VCaP (cell line): Measurements from ENCODE around the gene RPSA.
A peak's percentile ranks its signal among the peaks of the same experiment; 100 is the strongest.

ENCODE experiments used
- H3K27ac ChIP-seq: fragments of 450-650 bp; 2 replicates; pipeline ENCODE4 v1.5.1; 2017
- CTCF ChIP-seq: fragments of 450-650 bp; conservative IDR thresholded peaks from 2 replicates; pipeline ENCODE4 v1.5.1; 2017; ENCODE audit warnings: mild to moderate bottlenecking, moderate library complexity

RPSA gene

DNA sequence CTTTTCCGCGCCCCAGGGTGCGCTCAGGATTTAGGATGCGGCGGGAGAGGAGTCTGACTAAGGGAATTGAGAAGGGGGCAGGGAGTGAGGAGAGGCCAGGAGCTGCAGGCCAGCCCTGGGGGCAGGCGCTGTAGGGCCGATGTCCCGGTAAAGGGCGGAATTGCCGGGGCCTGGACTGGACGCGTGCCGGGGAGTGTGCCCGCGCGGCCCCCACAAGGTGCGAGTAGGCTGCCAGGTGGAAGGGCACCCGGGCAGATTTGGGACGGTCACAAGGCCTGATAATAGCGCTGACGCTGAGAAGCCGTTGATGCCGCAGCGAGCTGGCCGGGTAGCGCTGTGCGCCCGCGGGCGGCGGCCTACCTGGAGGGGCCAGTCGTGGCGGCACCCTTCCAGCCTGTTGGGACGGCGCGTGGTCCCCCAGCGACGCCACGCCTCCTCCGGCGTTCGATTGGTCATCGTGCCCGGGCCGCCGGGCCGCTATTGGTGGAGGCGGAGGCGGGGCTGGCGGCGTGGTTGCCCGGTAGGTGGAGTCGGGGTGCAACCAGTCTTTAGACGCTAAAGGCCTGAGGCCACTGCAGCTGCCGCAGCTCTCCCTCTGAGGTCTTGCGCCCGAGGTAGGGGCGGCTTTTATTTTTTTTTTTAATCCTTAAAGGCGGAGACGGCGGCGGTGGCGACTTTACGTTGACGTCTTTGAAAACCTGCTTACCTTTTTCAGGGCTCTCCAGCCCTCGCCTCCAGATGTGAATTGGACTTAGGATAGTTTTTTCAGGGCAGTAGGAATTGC is 22.4 kb upstream of the RPSA start:
- TF ChIP-seq CTCF, result no peak
- H3K27ac ChIP-seq, result peak overlapping the region; percentile 97

DNA sequence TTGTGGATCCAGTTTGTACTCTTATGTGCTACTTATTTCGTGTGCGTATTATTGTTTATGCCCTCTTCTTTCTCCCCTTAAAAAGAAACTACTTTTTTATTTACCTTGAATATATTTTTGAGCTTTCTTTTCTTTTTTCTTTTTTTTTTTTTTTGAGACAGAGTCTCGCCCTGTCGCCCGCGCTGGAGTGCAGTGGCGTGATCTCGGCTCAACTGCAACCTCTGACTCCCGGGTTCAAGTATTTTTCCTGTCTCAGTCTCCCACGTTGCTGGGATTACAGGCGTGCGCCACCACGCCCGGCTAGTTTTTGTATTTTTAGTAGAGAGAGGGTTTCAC is 21.9 kb upstream of the RPSA start:
- TF ChIP-seq CTCF, result no peak
- H3K27ac ChIP-seq, result peak overlapping the region; percentile 97

DNA sequence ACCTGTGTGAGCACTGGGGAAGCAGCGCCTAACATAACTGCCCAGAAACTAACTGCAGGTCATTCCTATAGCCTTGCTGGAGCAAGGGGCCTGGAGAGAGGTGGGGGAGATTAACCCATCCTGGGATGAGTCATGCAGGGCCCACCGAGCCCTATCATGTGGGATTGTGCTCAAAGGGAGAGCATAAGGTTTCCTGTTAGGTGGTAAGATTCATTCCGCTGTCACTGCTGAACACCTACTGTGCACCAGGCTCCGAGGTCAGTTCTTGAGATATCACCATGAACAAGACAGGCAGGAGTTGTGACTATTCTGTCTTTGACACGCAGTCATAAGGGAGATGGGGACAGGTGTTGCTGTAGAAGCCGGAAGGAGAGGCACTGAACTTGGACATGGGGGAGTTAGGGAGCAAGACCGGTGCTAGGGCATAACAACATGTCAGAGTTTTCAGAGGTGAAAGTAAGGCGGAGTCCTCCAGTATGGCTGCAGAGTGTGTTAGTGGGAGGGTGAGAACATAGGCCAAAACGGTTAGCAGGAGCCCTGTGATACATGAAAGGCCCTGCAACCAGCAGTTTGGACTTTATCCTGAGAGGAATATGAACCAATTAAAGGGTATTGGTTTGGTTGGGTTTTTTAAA is 20.9 kb upstream of the RPSA start:
- no peak for TF ChIP-seq CTCF
- H3K27ac ChIP-seq, result peak overlapping the region; percentile 97; the same call in 1 of the 2 replicates

DNA sequence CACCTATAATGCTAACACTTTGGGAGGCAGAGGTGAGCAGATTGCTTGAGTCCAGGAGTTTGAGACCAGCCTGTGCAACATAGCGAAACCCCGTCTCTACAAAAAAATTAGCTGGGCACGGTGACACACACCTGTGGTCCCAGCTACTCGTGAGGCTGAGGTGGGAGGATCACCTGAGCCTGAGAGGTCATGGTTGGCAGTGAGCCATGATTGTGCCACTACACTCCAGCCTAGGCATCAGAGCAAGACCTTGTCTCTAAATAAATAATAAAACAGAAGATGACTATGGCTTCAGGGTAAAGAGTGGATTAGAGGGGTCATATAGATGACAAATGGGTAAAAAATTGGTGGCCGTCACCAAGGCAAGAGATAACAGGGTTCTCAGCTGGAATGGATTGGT is 20.2 kb upstream of the RPSA start:
- no peak for TF ChIP-seq CTCF
- no peak overlapping the region for H3K27ac ChIP-seq

DNA sequence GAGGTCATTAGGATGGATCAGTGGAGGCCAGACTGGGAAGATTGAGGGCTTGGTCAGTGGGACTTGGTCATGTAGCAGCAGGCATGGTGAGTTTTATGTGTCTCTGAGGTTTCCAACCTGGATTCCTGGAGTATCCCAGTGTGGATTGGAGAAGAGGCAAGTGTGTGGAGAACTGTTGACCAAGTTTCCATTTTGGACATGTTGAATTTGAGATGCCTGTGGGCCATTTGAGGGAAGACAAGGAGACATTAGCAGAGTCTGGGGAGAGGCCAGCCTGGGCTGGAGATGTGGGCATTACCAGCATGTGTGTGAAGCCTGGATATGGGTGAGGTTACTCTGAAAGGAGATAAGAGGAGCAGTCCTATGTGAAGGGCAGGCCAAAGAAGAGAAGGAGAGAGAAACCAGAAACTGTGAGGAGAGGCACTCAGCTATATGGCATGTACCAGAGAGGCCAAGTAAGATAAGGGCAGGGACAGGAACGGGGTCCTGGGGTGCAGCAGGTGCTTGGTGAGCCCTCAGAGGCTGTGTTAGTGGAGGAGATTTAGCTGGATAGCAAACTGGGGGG is 19.0 kb upstream of the RPSA start:
- no peak for TF ChIP-seq CTCF
- H3K27ac ChIP-seq, result no peak overlapping the region

- no peak overlapping the region for H3K27ac ChIP-seq
- no peak for TF ChIP-seq CTCF
Measured at GRCh38 chr3:39388153-39388552, 18.4 kb upstream of the RPSA start.

DNA sequence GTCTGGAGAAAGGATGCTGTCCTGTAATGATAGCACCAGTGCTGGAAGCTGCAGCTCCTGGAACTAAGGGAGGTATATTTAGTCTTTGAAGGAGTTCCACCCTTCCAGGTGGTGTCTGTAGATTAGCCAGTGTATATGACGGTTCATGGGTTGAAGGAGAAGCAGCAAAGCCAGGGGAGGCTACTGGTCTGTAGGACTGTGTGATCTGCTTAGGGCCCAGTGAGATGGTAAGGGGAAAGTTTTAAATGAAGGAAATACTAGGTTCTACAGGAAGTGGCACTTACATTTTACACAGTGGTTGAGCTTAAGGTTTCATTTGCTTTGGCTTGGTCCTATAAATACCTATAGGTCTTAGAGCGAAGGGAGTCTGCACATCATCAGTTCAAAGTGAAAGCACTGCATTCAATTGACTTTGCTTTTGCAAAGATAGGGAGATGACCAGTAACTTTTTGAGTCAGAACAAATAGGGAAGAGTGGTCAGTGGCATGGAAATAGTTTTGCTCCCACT is 17.7 kb upstream of the RPSA start:
- no peak overlapping the region for H3K27ac ChIP-seq
- no peak for TF ChIP-seq CTCF
